Tibial artery (tissue), 4 donors: ENCODE data around the gene NKAIN1.

Experiments used
- DNase-seq, 2 donors: peaks; one replicate each; pipeline ENCODE4 v3.0.0-alpha.2; 2019
- H3K27ac ChIP-seq, 2 donors: fragments of 200-600 bp; sonication (generic) in 1 of 2; 1 replicate in 1 of 2; 2 replicates in 1 of 2; pipeline ENCODE4 v1.5.1; 2018 to 2019; ENCODE audit warnings: mild to moderate bottlenecking in 1 of 2
- H3K27me3 ChIP-seq, 2 donors: fragments of 200-600 bp; sonication (generic) in 1 of 2; one replicate each; pipeline versions ENCODE4 v1.5.1 to v1.6.0; 2016 to 2019
- H3K36me3 ChIP-seq, 3 donors: fragments of 200-600 bp; sonication (generic) in 2 of 3; one replicate each; pipeline ENCODE4 v1.5.1; 2016 to 2019; ENCODE audit warnings: mild to moderate bottlenecking in 2 of 3
- H3K4me1 ChIP-seq, 4 donors: fragments of 200-600 bp; sonication (generic) in 2 of 4; 1 replicate in 3 of 4; 2 replicates in 1 of 4; pipeline ENCODE4 v1.5.1; 2016 to 2019
- H3K4me3 ChIP-seq, 2 donors: fragments of 200-600 bp; sonication (generic) in 1 of 2; 1 replicate in 1 of 2; 2 replicates in 1 of 2; pipeline ENCODE4 v1.5.1; 2018 to 2019; ENCODE audit warnings: mild to moderate bottlenecking in 2 of 2
- H3K9me3 ChIP-seq, 3 donors: fragments of 200-600 bp; sonication (generic) in 1 of 3; one replicate each; pipeline ENCODE4 v1.5.1; 2016 to 2019
- CTCF ChIP-seq, 2 experiments: fragments of 200-600 bp in 1 of 2; fragments of 450-650 bp in 1 of 2; IDR thresholded peaks; one replicate each; pipeline ENCODE4 v1.5.1; 2017 to 2019; ENCODE audit warnings: antibody characterized with exemption in 2 of 2, mild to moderate bottlenecking in 1 of 2, moderate library complexity in 1 of 2
- intact Hi-C: fragments of 100-400 bp; cut with DNase I; formaldehyde crosslinking; loops from one replicate; pipeline ENCODE4 v1.15.0; 2023; ENCODE audit warnings: low total_unique reads

NKAIN1 gene

GRCh38 chr1:31216016-31216415, 23.7 kb downstream of the NKAIN1 start:
- DNase-seq: no peak
- intact Hi-C loops: no loop called here
- Histone ChIP-seq H3K4me3 (no peak overlapping the region), H3K27ac (no peak overlapping the region), H3K36me3 (no peaks in the 10 kb centered on the region), H3K9me3 (no peaks in the 10 kb centered on the region), H3K4me1 (no peaks in the 10 kb centered on the region), H3K27me3 (peaks cover 0 to 34% of the 10 kb centered on the region in 2 donors)
- TF ChIP-seq CTCF (IDR thresholded peaks at IDR 0.05): no peak

GRCh38 chr1:31215065-31215570, 24.6 kb downstream of the NKAIN1 start:
- intact Hi-C loops: no loop called here

GRCh38 chr1:31214316-31215064, 25.2 kb downstream of the NKAIN1 start:
- no peak for DNase-seq
- Histone ChIP-seq H3K4me3 (no peak overlapping the region), H3K27ac (no peak overlapping the region), H3K36me3 (no peaks in the 10 kb centered on the region), H3K4me1 (no peaks in the 10 kb centered on the region), H3K27me3 (peaks cover 0 to 28% of the 10 kb centered on the region in 2 donors), H3K9me3 (no peaks in the 10 kb centered on the region)
- TF ChIP-seq CTCF (IDR thresholded peaks at IDR 0.05): no peak
- intact Hi-C loops: no loop called here

More at GRCh38 chr1:31215065-31215570, 24.6 kb downstream of the NKAIN1 start:
- Histone ChIP-seq H3K27me3 (peaks cover 0 to 31% of the 10 kb centered on the region in 2 donors), H3K4me3 (no peak overlapping the region), H3K4me1 (no peaks in the 10 kb centered on the region), H3K9me3 (no peaks in the 10 kb centered on the region), H3K27ac (no peak overlapping the region), H3K36me3 (no peaks in the 10 kb centered on the region)
- no peak for TF ChIP-seq CTCF (IDR thresholded peaks at IDR 0.05)
- no peak for DNase-seq

- Histone ChIP-seq H3K27me3 (peaks cover 0 to 6% of the 10 kb centered on the region in 2 donors), H3K27ac (no peak overlapping the region), H3K9me3 (no peaks in the 10 kb centered on the region), H3K4me3 (no peak overlapping the region), H3K36me3 (no peaks in the 10 kb centered on the region), H3K4me1 (no peaks in the 10 kb centered on the region)
- DNase-seq: no peak
- intact Hi-C loops: no loop called here
- no peak for TF ChIP-seq CTCF (IDR thresholded peaks at IDR 0.05)
Measured at GRCh38 chr1:31208361-31208945, 31.2 kb downstream of the NKAIN1 start.

- H3K36me3 ChIP-seq: no peaks in the 10 kb centered on the region
- peaks cover 0 to 4% of the 10 kb centered on the region in 2 donors for H3K27me3 ChIP-seq
Measured at GRCh38 chr1:31207569-31207968, 32.1 kb downstream of the NKAIN1 start.

More at GRCh38 chr1:31207569-31207968, 32.1 kb downstream of the NKAIN1 start:
- Histone ChIP-seq H3K4me3 (no peak overlapping the region), H3K27ac (no peak overlapping the region), H3K4me1 (no peaks in the 10 kb centered on the region), H3K9me3 (no peaks in the 10 kb centered on the region)
- intact Hi-C loops: no loop called here
- DNase-seq: no peak
- no peak for TF ChIP-seq CTCF (IDR thresholded peaks at IDR 0.05)
